GM19372 (cell line): ENCODE results near the gene PHTF2.
"Not testable (repeated sequence)": the region's sequence is repeated elsewhere in the genome, so short reads cannot be mapped to it uniquely, and the experiment has no call there.

Experiments used
- ATAC-seq: cut with Tn5 transposase; IDR thresholded peaks from one replicate; pipeline ENCODE4 v1.9.1; 2021; ENCODE audit warnings: mild to moderate bottlenecking, low read depth, moderate library complexity; ENCODE audit not compliant: unreplicated experiment

The PHTF2 gene

DNA sequence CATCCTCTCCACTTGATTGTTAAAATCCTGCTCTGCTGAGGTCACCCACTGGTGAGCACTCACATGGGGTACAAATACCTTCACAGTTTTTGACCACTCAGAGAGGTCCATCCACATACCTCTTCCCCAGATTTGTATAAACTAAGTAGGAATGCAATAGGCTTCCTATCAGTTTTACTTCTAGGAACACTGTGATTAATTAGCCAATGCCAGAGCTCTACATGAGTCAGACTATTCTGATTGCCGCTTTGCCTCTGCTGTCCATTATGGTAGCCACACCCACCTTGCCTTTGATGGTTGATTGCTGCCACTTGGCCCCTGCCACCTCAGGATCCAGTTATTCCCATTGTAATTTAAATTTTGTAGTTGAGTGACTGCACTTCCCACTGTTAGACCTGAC, 73.7 kb downstream of the PHTF2 start:
- not testable (repeated sequence) for ATAC-seq

DNA sequence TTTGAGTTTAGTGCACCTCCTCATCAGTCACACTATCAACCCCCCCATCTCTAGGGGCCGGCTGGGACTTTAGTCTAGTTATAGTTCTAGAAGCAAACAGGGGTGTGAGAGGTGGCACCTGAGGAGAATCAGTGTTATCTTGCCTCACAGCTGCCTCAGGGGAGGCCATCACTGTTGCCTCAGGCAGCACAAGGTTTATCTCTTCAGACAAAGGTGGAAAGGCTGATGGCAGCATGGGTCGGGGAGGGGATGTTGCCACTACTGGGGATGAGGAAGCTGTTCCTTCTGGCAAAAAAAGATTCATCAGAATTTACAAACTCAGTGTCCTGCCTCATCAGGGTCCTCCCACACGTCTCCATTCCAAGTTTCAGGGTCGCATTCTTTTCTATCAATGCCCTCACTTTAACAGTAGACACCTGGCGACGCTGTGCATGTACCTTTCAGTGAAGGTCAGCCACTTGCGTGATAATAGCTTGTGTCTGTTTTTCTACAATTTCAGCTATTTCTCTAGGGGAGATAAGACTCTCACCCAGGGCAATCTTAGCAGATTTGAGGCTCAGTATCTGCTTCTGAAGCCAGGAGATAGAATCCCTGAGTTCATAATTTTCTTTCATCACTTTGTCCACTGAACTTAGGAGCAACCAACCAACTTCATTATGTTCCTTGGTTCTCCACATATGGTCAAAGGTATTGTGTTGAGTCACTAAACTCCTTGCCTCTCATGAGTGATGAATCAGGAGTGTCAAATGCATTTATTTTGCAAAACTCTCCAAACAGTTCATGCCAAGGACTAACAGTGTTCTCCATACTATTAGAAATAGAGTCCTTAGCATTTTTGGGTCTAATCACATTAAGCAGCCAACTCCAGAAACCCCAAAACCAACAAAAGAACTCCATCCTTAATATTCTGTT, 75.1 kb downstream of the PHTF2 start:
- ATAC-seq: not testable (repeated sequence)

DNA sequence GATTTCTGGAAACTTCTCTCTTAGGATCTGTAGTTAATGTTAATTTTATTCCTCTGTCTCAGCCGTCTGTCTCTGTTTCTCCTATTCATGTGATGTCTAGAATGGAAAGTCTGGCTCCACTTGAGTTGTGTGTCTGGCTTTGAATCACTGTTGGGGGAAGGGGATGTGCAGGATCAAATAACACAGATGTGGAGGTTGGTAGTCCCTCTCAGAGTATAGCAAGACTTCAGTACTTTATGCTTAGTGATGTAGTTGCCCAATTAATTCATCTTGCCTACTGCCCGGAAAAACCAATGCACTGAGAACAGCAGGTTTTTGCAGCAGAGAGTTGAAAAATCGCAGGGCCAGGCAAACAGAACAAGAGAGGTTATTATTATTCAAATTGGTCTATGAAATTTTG, 79.2 kb downstream of the PHTF2 start:
- ATAC-seq: no peak

DNA sequence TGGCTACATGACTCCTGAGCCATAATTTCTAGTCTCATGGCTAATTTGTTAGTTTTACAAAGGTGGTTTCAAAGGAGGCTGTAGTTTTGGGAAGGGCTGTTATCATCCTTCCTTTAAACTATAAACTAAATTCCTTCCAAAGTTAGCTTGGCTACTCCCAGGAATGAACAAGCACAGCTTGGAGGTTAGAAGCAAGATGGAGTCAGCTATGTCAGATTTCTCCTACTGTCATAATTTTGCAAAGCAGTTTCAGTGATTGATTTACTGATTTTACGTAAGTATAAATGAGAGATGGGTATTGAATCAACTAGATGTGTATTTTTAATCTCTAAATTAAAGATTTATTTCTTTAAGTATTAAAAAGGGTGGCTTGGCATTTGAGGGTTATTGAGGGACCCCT, 79.9 kb downstream of the PHTF2 start:
- ATAC-seq: no peak

DNA sequence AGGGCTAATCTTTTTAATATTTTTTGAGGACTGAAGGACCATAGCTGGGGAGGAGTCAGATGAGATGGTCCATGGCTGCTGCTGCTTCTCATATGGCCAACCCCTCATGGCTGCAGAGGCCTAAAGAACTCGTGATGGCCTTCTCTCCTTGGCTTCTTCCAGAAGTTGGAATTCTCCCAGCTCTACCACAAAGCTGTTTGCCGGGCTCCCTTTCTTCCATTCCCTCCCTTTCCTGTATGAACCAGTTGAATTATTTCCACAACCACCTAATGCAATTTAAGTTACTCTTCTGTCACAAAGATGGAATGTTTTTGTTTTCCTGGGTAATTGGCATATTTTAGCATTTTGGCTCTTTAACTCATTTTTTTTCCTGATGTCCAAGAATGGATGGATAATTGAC, 80.7 kb downstream of the PHTF2 start:
- no peak for ATAC-seq

DNA sequence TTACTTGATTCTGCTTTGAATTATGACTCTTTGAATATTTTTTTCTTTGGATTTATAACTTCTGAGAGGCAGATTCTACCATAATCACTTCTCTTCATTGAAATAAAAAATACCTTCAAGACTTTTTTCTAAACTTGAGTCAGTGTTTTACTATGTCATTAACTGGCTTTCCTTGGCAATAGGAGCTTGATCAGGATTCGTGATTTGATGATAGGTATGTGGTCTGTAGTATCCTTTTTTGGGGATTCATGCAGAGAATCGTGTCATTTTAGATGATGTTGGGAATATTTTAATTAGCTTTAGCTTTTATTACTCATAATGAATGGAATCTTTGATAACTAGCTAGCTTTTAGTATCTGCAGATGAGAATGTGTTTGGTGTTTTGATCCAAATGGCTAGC, 83.3 kb downstream of the PHTF2 start:
- ATAC-seq: no peak

DNA sequence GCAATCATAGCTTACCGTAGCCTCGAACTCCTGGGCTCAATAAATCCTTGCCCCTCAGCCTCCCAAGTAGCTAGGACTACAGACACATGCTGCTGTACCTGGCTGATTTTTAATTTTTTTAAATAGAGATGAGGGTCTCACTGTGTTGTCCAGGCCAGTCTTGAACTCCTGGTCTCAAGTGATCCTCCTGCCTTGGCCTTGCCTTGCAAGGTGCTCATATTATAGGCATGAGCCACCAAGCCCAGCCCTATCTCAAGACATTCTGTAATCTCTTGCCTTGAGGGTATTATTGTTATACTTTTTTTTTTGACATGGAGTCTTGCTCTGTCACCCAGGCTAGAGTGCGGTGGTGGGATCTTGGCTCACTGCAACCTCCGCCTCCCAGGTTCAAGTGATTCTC, 86.6 kb downstream of the PHTF2 start:
- ATAC-seq: no peak

DNA sequence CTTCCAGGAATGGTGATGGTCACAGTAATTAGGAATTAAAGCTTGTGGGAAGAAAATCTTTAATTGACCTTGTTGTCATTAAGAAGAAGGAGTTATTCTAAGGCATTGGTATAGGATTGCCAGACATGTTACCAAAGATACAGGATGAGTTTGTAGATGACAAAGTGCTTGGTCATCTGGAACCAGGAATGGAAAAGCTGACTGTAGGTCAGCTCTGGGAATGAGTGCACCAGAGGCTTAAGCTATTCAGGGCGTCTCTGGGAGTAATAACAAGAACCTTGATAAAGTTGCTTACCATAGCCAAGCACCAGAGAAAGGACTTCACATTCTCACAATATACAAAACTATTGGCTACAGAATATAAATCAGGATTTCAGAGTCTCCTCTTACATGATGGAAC, 89.0 kb downstream of the PHTF2 start:
- ATAC-seq: no peak

DNA sequence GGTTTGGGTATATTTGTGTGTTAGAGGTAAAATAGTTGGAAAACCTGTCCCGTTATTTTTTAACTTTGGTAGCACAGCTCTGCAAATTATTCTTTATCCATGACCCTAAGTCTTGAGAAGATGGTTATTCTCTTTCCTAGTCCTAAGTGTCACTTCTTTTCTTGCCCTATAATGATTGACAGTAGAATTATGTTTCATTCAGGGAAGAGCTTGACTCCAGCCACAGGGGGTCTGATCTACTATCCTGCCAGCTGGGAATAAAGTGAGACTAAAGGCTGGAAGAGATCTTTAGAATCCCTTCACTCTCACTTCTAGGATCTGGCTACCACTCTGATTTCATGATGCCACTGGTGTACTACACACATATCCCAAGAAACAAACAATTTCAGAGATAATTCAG, 90.4 kb downstream of the PHTF2 start:
- no peak for ATAC-seq

DNA sequence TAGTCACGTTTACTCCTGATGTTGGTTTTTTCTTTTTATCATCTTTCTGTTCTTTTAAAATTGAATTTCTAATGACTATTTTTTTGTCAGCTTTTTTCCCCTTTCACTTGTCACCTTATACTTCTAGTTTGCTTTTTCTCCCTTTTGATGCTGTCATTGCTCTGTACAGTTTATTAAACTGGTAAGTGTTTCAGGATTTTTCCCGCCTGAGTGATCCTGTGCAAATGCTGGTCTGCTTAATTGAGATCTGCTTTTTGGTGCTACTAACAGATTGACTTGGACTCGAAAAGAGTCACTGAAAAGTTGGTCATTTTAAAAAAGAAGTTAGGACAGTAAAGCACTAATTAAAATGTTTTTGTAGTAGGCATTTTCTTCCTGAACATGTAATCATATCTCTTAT, 95.2 kb downstream of the PHTF2 start:
- no peak for ATAC-seq

DNA sequence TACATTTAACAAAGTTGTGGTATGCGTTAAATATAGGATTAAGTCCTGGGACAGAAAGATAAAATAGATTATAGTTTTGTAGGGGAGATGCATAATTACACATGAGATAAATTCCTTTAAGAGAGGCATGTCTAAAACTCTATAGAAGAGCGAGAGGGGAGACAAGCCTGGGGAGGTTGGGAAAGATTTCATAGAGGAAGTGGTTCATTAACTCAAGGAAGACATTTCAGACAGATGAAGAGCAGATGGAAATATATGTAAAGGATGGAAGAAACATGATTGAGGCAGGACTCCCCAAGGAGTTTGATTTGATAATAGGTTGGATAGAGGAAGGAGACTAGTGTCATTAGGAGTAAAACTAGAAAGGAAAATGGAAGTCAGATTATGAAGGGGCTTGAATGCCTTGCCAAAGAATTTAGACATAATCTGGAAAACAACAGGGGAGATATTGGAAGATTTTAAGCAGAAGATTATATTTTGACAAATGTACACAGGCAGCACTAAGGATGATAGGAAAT, 96.1 kb downstream of the PHTF2 start:
- no peak for ATAC-seq

DNA sequence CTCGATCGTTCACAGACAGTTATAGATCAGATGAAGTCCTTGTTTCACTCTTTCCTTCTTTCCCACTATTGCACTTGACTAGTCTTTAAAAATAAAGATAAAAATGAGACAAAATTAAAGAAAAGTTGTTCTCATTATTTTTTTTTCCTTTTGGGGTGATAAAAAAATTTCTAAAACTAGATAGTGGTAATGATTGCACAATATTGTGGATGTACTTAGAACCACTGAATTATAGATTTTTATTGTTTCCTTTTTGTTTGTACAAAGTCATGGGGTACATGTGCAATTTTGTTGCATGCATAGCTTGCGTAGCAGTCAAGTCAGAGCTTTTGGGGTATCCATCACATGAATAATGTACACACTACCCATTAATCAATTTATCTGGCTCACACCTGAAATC, 97.3 kb downstream of the PHTF2 start:
- ATAC-seq: no peak

DNA sequence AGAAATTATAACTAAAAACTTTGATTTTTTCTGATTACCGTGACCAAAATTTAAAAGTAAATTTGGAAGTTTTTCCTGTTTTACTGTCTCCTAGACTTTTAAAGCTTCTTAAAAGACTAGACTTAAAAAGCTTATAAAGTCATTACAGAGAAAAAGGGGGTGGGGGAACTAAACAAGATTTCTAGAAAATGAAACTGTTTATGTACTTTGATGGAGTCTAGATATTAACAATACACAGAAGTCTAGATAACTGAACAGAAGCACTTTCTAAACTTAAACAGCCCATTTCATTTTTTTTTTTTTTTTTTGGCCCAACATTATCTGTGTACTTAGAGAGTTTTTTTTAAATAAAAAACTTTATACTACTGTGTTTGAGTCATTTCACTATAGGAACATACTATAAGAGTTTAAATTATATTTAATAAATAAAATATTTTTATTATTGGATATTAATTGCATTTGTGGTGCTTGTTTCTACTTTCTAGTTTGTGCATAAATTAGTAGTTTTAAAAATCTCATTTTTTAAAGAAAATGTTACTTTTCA, 98.5 kb downstream of the PHTF2 start:
- ATAC-seq: no peak

DNA sequence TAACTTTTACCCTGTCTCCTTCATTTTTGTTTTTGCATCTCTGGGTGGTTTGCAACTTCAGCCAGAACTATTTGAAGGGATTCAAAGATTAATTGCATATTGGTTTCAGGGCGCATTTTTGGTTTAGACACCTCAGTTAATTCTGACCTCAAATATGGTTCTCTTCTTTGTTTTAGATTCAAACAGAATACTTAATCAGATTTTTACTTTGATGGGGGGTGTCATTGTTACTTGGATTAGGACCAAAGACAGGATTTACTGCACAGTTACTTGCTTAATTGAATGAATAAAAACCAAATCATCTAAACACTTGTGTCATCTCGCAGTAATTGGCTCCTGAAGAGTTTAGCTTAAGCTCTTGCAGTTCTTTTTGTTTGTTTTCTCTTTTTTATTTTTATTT, 100.9 kb downstream of the PHTF2 start:
- ATAC-seq: no peak

DNA sequence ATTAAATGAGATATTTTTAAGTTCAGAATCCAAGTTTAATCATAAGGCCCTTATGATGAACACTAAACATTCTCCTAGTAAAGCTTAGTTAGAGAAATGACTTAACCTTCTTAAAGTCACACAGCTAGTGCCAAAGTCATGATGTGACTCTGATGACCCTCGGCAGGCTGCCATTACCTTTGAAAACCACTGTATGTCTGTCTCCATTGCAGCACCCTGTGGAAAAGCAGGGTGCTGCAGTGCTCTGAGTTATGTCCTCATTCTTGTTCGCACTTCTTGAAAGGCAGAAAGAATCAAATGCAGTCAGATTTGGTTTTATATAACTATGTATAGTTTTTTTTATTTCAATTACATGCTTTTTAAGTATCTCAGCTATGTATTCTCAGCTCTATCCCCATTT, 105.0 kb downstream of the PHTF2 start:
- ATAC-seq: no peak

DNA sequence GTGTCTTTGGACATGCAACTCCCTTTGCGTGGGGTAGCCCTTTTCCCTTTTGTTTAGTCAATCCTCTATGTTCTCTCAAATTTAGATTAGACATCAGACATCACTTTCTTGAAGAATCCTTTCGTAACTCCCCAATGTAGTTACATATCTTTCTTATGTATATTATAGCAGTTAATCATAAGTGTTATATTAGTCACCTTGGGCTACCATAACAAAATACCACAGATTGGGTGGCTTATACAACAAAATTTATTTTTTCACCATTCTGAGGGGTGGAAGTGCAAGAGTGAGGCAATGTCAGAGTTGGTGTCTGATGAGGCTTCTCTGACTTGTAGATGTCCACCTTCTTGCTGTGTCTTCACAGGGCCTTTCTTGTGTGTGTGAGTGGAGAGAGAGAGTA, 105.7 kb downstream of the PHTF2 start:
- no peak for ATAC-seq

DNA sequence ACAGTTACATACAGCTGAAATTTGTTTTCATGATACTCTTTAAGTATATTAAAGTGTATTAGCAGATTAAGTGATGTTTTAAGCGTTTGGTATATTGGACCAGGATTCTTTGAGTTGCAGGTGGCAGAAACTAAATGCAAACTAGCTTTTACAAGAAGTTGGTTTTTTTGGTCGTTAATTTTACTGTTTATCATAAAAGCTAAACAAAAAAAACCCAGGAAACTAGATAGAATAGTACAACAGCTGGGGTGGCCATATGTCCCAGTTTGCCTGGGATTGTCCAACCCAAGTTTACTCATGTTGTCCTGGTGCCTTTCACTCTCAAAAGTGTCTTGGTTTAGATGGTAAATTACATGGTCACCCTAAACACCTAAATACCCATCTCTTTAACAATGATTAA, 108.7 kb downstream of the PHTF2 start:
- ATAC-seq: no peak

DNA sequence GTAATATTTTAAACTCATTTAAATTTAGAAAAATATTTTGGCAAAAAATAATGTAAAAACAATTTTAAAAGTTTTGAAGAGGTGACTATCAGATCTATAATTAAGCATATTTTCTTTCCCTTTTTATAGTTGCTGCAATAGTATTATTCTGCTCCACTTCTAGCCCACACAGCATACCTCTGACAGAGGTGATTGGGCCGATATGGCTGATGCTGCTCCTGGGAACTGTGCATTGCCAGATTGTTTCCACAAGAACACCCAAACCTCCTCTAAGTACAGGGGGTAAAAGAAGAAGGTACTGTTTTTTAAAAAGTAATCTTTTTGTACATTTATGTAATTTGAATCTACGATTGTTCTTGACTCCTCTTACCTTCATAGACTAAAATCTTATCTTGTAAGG, 110.1 kb downstream of the PHTF2 start:
- no peak for ATAC-seq

DNA sequence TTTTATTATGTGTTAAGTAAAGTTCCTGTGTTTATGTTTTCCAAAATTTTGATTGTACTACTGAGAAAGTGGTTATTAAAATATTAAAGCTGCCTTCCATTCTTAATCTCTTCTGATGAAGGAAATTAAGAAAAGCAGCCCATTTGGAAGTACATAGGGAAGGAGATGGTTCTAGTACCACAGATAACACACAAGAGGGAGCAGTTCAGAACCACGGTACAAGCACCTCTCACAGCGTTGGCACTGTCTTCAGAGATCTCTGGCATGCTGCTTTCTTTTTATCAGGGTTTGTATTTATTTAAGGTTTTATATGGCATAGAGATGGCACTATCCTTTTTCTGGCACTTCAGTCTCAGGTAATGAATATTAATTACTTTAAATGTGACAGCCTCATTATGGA, 111.6 kb downstream of the PHTF2 start:
- no peak for ATAC-seq

DNA sequence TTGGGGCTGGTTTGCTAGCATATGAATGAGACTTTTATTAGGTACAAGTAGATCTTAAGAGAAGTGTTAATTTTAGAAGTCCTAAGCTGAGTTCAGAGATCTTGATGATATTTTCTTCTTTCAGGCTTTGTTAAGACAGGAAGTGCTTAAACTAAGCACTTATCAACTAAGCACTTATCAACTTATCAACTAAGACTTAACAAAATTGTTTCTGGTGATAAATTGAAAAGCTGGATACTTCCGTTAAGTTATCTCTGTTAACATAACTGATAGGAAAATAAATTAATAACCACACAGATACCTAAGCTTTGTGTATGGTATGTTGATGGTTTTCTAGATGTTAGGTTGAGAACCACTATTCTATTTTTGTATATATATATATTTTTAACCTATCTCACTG, 113.7 kb downstream of the PHTF2 start:
- ATAC-seq: no peak

DNA sequence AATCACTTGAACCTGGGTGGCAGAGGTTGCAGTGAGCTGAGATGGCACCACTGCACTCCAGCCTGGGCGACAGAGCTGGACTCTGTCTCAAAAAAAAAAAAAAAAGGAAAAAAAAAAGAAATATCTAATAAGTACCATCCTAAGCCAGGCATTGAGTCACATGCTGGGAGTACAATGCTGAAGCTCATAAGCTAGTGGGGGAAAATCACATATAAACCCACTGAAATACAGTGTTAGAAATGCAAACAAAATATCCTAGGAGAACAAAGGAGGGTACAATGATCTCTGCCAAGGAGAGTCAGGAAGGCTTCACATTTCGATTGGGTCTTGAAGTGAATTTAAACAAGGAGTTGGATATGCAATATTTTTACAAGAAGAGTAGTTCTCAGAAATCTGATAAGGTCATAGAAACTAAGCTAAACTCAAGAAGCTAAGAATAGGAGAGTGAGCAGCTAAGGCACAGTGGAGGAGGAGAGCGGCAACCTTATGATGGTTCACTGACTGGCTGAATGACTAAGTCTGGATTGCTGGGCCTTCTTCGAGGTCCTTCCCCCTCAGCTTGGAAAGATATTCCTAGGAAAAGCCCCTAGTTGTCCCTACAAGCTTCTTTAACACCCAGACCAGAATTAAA, 115.5 kb downstream of the PHTF2 start:
- no peak for ATAC-seq
